Middle frontal gyrus (tissue), 1 donor: ENCODE measurements around the gene PLEKHM3.

Source experiments
- DNase-seq: peaks from one replicate; pipeline ENCODE4 v3.0.0-alpha.2; 2015; ENCODE audit warnings: low spot score; ENCODE audit errors: extremely low spot score

The PLEKHM3 gene, protein sequence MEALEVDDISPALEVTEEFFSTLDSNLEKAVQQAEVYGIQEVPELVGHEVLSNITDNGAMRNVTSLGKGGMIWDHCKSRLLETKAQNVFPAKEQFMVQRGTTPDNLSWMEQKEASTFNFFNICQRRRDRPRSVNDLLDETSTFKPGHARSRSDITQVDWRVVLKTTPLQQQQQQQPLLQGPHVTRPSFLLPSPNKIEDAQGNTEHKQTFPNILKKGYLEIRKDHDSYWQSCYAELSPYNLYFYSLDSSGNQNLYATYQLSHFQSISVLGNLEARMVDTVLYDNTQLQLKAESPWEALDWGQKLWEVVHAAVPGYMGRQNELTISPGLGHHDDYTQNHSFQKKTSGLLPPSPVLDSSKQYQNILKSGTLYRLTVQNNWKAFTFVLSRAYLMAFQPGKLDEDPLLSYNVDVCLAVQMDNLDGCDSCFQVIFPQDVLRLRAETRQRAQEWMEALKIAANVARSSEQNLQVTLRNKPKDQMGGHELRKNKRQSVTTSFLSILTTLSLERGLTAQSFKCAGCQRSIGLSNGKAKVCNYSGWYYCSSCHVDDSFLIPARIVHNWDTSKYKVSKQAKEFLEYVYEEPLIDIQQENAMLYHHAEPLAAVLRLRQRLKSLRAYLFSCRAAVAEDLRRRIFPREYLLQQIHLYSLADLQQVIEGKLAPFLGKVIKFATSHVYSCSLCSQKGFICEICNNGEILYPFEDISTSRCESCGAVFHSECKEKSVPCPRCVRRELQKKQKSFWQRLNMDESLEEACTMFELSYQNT

DNA sequence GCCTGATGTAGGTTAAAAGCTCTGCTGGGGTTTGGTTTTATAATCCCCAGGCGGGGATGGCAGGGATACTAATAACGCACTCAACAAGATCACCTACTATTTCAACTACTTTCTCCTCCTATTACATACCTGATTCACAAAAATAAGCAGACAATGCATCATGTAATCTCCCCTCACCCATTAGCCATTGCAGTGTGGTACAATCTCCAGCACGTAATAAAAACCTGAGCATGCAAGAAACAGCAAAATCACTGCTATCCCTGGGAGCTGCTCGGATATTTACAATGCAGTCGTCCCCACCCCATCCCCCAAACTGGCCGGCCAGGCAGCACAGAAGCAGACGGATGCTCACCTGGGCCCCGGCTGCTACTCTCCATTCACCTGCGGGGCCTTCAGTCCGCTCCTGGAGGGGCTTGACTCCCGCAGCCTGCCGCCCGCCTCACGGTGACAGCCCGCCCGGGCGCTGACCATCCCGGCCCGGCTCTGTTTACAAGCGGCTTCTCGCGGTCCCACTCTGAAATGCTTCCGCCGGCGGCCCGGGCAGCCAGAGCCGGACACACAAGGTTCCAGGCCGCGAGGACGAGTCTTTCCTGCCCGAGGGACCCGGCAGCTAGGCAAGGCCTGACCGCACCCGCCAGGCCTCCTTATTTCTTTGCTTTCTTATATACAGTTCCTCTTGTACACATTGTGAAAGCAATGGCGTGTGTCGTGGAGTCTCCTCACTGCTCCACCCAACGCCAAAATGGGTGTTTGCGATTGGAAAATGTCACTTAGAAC, at the start of gene PLEKHM3:
PLEKHM3 (minus strand) TSS at position 491 of the 777 bp plus-strand sequence. CDS start 23,888 bp downstream, outside the sequence.
- peak; percentile 78 for DNase-seq

DNA sequence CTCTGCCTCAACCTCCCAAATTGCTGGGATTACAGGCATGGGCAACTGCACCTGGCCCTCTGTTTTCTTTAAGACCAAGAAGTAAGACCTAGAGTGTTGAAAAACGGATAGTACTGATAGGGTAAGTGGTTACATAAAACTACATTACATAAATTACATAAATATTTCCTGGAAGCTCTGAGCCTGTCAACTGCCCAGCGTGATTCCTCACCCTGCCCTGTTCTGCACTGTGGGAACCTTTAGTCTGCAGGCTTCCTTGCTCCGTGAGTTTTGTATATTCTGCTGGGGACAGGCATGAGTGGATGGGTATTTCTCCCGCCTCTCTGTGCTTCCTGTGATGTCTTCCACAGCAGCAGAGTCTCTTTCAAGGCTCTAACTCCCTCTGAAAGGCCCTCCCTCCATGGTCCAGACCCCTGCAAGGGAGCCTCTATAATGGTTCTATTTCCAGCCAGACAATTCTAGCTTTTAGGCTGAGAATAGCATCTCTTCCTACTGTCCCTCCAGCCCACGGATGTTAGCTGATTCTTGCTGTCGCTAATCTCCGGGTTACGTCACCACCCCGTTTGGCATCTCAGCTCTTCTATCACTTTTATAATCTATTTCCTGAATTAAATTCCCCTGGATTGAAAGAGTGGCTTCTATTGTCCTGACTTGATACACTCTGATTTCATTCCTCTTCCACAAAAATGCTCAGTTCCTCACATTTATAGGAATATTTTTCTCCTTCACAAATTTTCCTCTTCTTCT, 49.5 kb upstream of the PLEKHM3 start:
- no peak for DNase-seq

GRCh38 chr2:208072250-208072892, 47.0 kb upstream of the PLEKHM3 start:
- no peak for DNase-seq

GRCh38 chr2:208069186-208069585, 43.9 kb upstream of the PLEKHM3 start:
- DNase-seq: no peak

DNA sequence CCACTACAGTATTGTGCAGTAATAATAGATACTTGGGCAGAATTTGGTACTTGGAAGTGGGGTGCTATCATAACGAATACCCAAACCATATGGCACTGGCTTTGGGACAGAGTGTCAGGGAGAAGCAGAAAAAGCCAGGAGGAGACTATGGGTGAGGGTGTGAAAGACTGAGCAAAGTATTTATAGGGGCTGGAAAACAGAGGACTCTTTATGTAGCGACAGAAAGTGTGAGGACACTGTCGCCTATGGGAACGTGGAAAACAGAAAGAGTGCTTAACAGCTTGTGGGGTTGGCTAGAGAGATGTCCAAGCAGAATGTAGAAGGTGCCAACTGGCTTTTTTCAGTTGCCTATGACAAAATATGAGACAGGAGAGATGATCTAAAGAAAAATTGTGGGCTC, 40.7 kb upstream of the PLEKHM3 start:
- no peak for DNase-seq

DNA sequence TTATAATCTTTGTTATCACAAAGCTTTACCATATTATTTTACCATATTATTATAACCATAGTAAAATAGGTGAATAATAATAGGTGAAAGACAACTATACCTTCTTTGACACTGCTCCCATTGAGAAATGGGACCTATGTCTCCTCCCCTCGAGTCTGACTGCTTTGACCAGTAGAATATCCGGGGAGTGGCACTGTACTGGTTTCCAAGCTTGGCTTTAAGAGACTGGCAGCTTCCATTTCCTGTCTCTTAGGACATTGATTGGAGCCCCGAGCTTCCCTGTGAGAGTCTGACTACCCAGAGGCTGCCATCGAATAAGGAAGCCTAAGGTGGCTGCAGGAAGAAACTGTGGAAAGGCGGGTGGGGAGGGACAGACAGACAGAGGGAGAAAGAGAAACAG, 40.1 kb upstream of the PLEKHM3 start:
- DNase-seq: no peak

DNA sequence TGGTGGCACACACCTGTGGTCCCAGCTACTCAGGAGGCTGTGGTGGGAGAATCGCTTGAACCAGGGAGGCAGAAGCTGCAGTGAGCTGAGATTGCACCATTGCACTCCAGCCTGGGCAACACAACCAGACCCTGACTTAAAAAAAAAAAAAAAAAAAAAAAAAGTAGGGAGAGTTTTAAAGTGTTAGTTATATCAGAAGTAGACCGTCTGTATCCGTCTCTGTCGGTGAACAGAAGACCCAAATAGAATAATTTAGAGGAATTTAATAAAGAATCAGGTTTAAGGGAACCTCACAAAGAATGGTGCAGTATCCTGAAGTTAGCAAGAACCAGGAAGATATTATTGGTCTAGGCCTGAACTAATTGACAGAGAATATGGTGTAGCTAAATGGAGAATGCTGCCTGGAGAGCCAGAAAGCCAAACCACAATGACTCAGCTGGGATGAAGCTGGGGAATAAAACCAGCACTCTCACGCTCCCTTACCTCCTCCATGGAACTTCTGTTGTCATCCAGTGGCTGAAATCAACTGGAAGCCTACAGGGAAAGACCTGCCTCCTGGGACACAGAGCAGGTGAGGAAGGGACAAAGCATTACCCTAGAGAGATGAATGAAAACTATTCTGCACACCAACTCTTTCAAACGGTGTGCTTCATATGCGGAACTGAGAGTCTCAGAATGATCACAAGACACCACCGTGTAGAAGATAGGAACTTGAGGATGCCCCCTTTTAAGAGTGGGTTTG, 39.1 kb upstream of the PLEKHM3 start:
- DNase-seq: no peak

GRCh38 chr2:208062961-208063360, 37.6 kb upstream of the PLEKHM3 start:
- no peak for DNase-seq

- DNase-seq: no peak
Observed at GRCh38 chr2:208062113-208062512, 36.8 kb upstream of the PLEKHM3 start.

GRCh38 chr2:208057108-208057507, 31.8 kb upstream of the PLEKHM3 start:
- no peak for DNase-seq

DNA sequence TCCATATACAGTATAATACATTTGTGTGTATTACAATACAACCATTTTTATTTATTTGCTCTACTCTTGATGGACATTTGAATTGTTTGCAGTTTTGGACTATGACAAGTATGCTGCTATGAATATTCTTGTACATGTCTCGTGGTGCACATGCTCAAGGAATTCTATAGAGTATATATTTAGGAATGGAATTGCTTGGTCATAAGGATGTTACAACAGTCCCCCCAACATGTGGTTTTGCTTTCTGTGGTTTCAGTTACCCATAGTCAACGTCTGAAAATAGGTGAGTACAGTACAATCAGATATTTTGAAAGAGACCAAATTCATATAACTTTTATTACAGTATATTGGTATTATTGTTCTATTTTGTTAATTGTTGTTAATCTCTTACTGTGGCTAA, 24.1 kb upstream of the PLEKHM3 start:
- no peak for DNase-seq

DNA sequence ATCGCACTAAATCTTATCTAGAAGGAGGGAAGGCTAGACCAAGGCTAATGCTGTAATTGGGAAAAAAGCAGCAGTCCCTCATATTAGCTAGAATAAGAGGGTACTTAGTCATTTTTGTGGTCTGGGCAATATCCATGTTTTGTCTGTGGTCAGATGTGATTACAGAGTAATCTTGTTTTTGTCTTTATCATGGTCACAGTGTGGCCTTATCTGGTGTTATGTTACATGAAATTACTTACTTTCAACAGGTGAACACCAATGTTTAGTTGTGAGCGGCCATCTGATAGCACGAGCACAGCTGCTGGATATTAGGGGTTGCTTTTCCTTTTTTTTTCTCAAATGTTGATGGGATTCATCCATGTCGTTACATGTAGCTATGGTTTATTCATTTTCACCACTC, 23.7 kb upstream of the PLEKHM3 start:
- no peak for DNase-seq

DNA sequence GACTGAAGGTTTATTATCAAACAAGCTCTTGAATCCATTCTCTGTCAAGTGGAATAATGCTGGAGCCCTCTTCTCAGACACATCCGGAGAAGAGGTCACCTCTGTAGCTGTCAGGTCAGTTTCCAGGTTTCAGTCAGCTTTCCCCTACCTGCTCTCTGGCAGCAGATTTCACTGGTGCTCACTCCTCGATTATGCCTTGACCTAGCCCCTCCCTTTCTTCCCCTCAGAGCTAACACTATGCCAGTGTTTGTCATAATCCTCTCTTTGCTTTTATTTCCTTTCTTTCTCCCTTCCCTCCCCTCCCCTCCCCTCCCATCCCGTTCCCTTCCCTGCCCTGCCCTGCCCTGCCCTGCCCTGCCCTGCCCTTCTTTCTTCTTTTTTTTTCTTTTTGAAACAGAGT, 22.5 kb upstream of the PLEKHM3 start:
- no peak for DNase-seq

- DNase-seq: no peak
Observed at GRCh38 chr2:208046686-208047085, 21.4 kb upstream of the PLEKHM3 start.

DNA sequence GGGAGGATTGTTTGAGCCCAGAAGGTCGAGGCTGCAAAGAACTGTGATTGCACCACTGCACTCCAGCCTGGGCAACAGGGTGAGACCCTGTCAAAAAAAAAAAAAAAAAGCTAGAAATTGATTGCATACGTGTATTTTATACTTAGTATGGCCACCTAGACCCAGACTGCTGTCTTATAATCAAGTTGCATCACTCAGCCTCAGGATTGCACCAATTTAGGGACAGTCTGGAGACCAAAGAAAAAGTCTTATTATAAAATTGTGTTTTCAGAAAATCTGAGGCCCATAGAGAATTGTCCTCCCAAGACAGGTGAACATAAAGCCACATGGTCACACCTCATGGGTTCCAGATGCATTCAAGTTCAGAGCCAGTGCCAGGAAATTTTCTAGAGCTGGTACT, 17.1 kb upstream of the PLEKHM3 start:
- no peak for DNase-seq

- no peak for DNase-seq
Observed at GRCh38 chr2:208042041-208042440, 16.7 kb upstream of the PLEKHM3 start.

DNA sequence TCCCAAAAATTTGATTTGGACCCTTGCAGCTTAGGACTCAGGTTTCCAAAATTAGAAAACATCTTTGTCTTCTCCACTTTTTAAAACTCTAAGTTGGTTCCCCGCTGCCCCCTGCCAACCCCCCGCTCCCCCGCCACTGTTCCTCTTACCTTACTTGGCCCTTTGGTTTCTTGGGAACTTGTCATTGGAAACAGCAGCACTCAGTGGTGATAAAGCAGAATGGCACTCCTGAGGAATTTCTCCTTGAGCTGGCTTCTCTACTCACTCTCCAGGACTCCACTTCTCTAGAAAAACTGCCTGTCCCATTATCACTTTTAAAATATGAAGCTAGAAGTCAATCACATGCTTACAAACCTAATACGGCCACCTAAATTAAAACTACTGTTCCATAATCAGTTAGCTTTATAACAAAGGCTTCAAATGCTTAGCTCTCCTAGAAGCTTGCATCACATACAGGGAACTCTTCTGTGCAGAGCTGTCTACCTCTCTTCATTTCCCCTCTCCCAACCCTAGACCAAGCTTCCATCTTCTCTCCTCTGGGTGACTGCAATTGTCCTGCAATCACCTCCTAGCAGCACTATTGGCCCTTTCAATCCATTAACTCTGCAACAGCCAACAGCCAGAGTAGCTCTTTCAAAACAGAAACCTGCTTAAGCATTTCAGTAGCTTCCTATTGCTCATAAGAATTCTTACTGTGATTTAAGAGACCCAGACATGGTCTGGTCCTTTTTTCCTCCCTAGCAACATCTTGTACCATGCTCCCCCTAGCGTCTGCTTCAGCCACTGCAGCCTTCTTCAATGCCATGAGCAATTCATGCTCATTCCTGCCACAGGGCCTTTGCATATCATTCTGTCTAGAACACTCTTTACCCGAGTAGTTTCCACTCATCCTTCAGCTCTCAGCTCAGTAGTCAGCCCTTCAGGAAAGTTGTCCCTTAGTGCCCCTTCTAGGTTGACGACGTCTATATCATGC, 15.2 kb upstream of the PLEKHM3 start:
- no peak for DNase-seq

- no peak for DNase-seq
Observed at GRCh38 chr2:208039376-208040110, 14.2 kb upstream of the PLEKHM3 start.
